Astrocyte (in vitro differentiated cells and primary cell): ENCODE measurements around the gene CLEC2D. TPM values are rescaled to one million over a fixed set of nuclear protein-coding genes. Genes with fewer than 3 reads are reported as not detected.

ENCODE experiments used
- DNase-seq: peaks from one replicate; pipeline ENCODE4 v3.0.0-alpha.2; 2010; ENCODE audit warnings: low read depth
- FAIRE-seq: peaks from 2 replicates; lab custom pipeline; 2011; peaks lifted over from hg19 to GRCh38; lab: Jason Lieb, UNC
- H2AFZ ChIP-seq: 2 replicates; pipeline ENCODE4 v1.6.0; 2012; ENCODE audit warnings: low read depth, low read length, inconsistent platforms
- H3K27ac ChIP-seq: 2 replicates; pipeline ENCODE4 v1.5.1; 2011; ENCODE audit warnings: low read depth, low read length, inconsistent platforms
- H3K27me3 ChIP-seq: 2 replicates; pipeline ENCODE4 v1.6.0; 2011; ENCODE audit warnings: low read length, inconsistent platforms; ENCODE audit not compliant: insufficient read depth
- H3K36me3 ChIP-seq: 2 replicates; pipeline ENCODE4 v1.5.1; 2011; ENCODE audit warnings: low read length, inconsistent platforms; ENCODE audit not compliant: insufficient read depth
- H3K4me1 ChIP-seq: 2 replicates; pipeline ENCODE4 v1.5.1; 2011; ENCODE audit warnings: low read length, inconsistent platforms; ENCODE audit not compliant: insufficient read depth
- H3K4me2 ChIP-seq: 2 replicates; pipeline ENCODE4 v1.6.0; 2012; ENCODE audit warnings: low read length, inconsistent platforms
- H3K4me3 ChIP-seq: 2 replicates; pipeline ENCODE4 v1.5.1; 2011; ENCODE audit warnings: low read depth, mild to moderate bottlenecking, low read length, inconsistent platforms; ENCODE audit not compliant: insufficient read depth
- H3K79me2 ChIP-seq: 2 replicates; pipeline ENCODE4 v1.6.0; 2012; ENCODE audit warnings: mild to moderate bottlenecking, low read length, inconsistent platforms; ENCODE audit not compliant: insufficient read depth
- H3K9ac ChIP-seq: 2 replicates; pipeline ENCODE4 v1.6.0; 2012; ENCODE audit warnings: mild to moderate bottlenecking, low read length, inconsistent platforms
- H3K9me3 ChIP-seq: 2 replicates; pipeline ENCODE4 v1.5.1; 2012; ENCODE audit warnings: low read depth, mild to moderate bottlenecking, low read length, inconsistent platforms; ENCODE audit not compliant: insufficient read depth
- H4K20me1 ChIP-seq: 2 replicates; pipeline ENCODE4 v1.6.0; 2012; ENCODE audit warnings: low read length, inconsistent platforms; ENCODE audit not compliant: insufficient read depth
- H3K27ac Mint-ChIP-seq: one replicate; pipeline ENCODE4 v1.8.0; 2021; ENCODE audit warnings: mild to moderate bottlenecking, mixed read lengths; ENCODE audit not compliant: unreplicated experiment
- H3K27me3 Mint-ChIP-seq: one replicate; pipeline ENCODE4 v1.8.0; 2021; ENCODE audit warnings: low read depth, mixed read lengths; ENCODE audit not compliant: unreplicated experiment
- H3K36me3 Mint-ChIP-seq: one replicate; pipeline ENCODE4 v1.8.0; 2021; ENCODE audit warnings: low read depth, mixed read lengths; ENCODE audit not compliant: unreplicated experiment
- H3K4me1 Mint-ChIP-seq: one replicate; pipeline ENCODE4 v1.8.0; 2021; ENCODE audit warnings: low read depth, mixed read lengths; ENCODE audit not compliant: unreplicated experiment
- H3K4me3 Mint-ChIP-seq: one replicate; pipeline ENCODE4 v1.8.0; 2021; ENCODE audit warnings: mild to moderate bottlenecking, moderate library complexity, mixed read lengths; ENCODE audit not compliant: unreplicated experiment
- H3K9me3 Mint-ChIP-seq: one replicate; pipeline ENCODE4 v1.8.0; 2021; ENCODE audit warnings: mild to moderate bottlenecking, mixed read lengths; ENCODE audit not compliant: unreplicated experiment
- CTCF ChIP-seq: IDR thresholded peaks from 2 replicates; pipeline ENCODE4 v1.5.1; 2011; ENCODE audit warnings: low read depth, mild to moderate bottlenecking, inconsistent platforms, low read length, moderate library complexity; ENCODE audit not compliant: insufficient read depth
- EZH2 ChIP-seq: IDR thresholded peaks from 2 replicates; pipeline ENCODE4 v1.6.1; 2012; ENCODE audit warnings: mild to moderate bottlenecking, low read length, inconsistent platforms; ENCODE audit not compliant: insufficient read depth
- total RNA-seq: library from RNA; stranded (reverse); gene quantifications from 2 replicates; pipeline ENCODE4 v1.2.1, GENCODE V29; 2021

CLEC2D gene
- total RNA-seq, 1 donor from 2014 or later: 4.7 TPM

- no peak overlapping the region for H3K4me2 ChIP-seq
- Mint-ChIP-seq H3K4me3 (no peak overlapping the region), H3K36me3 (no peaks in the 10 kb centered on the region), H3K9me3 (no peaks in the 10 kb centered on the region), H3K27me3 (no peaks in the 10 kb centered on the region), H3K4me1 (peaks cover 2% of the 10 kb centered on the region), H3K27ac (no peak overlapping the region)
- H3K27me3 ChIP-seq: peaks cover 2% of the 10 kb centered on the region
- H3K36me3 ChIP-seq: no peaks in the 10 kb centered on the region
- H4K20me1 ChIP-seq: no peaks in the 10 kb centered on the region
- H3K79me2 ChIP-seq: no peaks in the 10 kb centered on the region
- no peak for DNase-seq
- no peak overlapping the region for H2AFZ ChIP-seq
- H3K4me3 ChIP-seq: no peak overlapping the region
- no peak overlapping the region for H3K9ac ChIP-seq
- no peak overlapping the region for H3K27ac ChIP-seq
- H3K4me1 ChIP-seq: no peaks in the 10 kb centered on the region
- no peak for TF ChIP-seq CTCF
- no peak for TF ChIP-seq EZH2
- no peak for FAIRE-seq
- H3K9me3 ChIP-seq: no peaks in the 10 kb centered on the region
Observed at GRCh38 chr12:9742661-9743060, 73.1 kb downstream of the CLEC2D start.

- H3K9me3 ChIP-seq: no peaks in the 10 kb centered on the region
- no peak overlapping the region for H3K27ac ChIP-seq
- H3K9ac ChIP-seq: no peak overlapping the region
- no peak overlapping the region for H3K4me3 ChIP-seq
- Mint-ChIP-seq H3K27me3 (no peaks in the 10 kb centered on the region), H3K4me1 (peaks cover 2% of the 10 kb centered on the region), H3K4me3 (no peak overlapping the region), H3K27ac (no peak overlapping the region), H3K9me3 (no peaks in the 10 kb centered on the region), H3K36me3 (no peaks in the 10 kb centered on the region)
- H3K27me3 ChIP-seq: peaks cover 2% of the 10 kb centered on the region
- no peak overlapping the region for H3K4me2 ChIP-seq
- H3K36me3 ChIP-seq: no peaks in the 10 kb centered on the region
- no peaks in the 10 kb centered on the region for H3K4me1 ChIP-seq
- no peaks in the 10 kb centered on the region for H3K79me2 ChIP-seq
- TF ChIP-seq EZH2 (no peak), CTCF (no peak)
- no peak for DNase-seq
- no peak for FAIRE-seq
- H2AFZ ChIP-seq: no peak overlapping the region
- H4K20me1 ChIP-seq: no peaks in the 10 kb centered on the region
Observed at GRCh38 chr12:9745199-9745598, 75.7 kb downstream of the CLEC2D start.

Other genes with a start within 250 kb of the CLEC2D start
- gene KLRB1, start 61.8 kb upstream of the CLEC2D start, total RNA-seq: not detected in 2 replicates
- gene CLECL1, start 63.4 kb downstream of the CLEC2D start, total RNA-seq: not detected in 2 replicates
- 0.18 TPM in 1 of 2 replicates, not detected in the other for gene CD69, start 91.2 kb downstream of the CLEC2D start, total RNA-seq
- gene KLRF1, start 157.8 kb downstream of the CLEC2D start, total RNA-seq: not detected in 2 replicates
- gene CLEC2B, start 199.6 kb downstream of the CLEC2D start, total RNA-seq: not detected in 2 replicates
- gene KLRF2, start 211.8 kb downstream of the CLEC2D start, total RNA-seq: not detected in 2 replicates